ENCODE data around the gene EMP1.
A peak's percentile ranks its signal among the peaks of the same experiment; 100 is the strongest.

Gene EMP1

DNA sequence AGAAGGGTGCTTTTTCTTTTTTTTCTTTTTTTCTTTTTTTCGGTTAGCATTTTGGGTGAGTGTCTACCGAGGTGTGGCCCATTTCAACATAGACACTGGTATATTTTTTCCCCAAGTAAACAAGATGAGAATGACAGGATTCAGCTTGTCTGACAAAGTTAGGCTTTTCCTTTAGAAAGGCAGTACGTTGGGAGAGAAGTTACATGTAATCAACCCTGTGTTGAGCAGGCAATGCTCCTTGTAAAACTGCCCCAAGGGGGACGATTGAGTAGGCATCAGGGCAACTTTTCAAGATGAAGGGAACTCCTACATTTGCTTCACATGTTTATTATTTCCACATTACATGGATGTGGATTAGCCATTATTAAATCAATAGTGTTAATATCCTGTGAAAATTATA is 1.7 kb downstream of the EMP1 start:
- DNase-seq (ENCODE audit: low read depth) = no peak

DNA sequence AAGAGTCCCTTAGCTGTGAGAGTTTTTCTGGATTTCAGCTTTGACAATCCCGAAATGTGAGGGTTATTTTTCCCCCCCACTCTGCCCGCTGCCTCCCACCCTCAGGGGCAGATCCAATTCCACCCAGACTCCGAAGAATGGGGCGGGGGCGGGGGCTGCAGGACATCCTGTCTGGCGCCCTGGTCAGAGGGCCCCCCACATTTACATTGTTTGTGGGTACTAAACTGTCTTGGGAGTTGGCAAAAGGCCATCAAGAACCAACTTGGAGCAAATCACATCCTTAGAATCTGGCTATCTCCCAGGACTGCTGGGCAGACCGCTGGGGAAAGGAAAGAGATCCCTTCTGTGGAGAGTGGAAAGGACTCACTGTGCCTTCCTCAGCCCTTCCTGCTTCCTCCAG is 2.4 kb downstream of the EMP1 start:
- DNase-seq (ENCODE audit: low read depth) = no peak

DNA sequence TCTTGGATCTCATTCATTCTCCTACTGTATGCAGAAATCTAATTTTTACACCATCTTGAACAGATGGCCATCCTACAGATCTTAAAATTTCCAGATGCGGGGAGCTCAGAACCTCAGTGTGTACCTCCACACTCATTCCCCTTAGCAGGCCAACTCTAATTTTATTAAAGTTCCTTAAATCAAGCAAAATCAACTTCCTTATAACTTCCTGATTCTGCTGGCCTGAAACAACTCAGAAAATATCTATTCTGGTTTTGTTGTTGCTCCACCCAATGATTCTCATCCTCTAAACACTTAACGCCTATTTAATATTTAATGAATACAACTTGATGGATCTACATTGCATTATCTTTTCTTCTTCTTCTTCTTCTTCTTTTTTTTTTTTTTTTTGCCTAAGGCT is 3.1 kb downstream of the EMP1 start:
- no peak for DNase-seq (ENCODE audit: low read depth)

DNA sequence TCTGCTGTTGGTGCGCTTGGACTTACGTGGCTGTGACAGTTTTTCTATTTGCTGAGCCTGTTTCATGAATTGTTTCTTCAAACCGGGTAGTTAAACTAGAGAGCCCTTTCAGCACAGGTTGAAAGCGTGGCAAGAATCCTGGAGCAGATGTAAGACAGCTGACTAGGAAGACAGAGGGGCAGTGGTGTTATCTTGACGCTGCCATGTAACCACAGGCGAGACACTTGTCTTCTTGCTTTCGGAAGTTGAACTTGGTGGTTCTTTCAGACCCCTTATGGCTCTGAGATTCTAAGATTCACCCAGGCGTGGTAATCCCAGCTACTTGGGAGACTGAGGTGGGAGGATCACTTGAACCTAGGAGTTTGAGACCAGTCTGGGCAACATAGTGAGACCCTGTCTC is 4.3 kb downstream of the EMP1 start:
- DNase-seq (ENCODE audit: low read depth) = no peak

DNA sequence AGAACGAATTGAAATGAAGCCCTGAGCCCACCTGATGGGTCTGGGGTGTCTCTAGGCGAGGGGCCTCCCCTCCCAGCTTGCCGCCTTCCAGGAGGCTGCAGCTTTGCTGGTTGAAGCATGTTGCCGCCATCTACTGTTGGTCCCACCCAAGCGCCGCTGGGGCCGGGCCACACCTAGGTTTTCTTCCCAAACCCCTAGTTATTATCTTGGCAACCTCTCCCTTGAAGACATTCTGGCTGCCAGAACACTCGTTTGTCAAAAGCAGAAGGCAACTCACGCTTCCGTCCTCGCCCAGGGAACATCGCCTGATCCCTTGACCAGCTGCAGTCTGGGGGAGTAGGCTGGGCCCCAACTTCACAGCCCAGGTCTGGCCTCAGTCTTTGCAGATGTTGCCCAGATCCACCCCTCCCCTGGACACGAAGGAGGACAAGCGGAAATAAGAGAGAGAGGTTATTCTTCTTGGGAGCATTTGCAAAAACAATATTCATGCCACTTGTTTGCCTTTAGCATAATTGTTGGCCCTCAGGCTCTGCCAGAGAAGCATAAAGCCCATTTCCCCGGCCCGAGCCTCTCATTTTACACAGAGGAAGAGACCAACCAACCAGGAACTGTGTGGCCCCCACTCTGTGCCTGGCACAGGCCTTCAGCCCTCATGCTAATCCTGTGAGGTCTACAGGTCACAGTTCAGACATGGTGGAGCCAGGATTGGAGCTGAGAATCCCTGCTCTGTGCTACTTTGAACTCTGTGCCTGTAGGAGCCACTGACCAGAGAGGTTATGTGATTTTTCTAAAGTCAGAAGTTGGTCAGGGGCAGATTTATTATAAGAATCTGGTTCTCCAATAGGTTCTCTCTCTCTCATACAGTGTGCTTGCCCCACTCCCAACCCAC is 6.8 kb downstream of the EMP1 start:
- DNase-seq (ENCODE audit: low read depth) = no peak

DNA sequence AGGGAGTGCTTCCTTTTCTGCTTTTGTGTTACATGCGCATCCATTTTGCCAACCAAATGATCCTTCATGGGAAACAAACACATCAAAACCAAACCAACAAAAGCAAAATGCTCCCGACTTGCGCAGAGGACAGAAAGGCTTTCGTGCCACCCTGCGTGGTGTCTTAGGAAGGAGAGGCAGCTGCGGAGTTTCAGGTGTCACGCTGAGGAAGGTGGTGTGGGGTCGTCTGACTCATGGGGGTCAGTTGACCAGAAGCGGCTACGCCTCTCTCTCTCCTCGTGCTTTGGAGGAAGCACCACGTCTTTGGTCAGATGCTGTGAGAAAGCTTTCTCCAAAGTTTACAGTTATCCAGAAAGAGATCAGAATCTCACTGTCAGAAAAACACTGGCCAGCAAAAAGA is 7.9 kb downstream of the EMP1 start:
- no peak for DNase-seq (ENCODE audit: low read depth)

DNA sequence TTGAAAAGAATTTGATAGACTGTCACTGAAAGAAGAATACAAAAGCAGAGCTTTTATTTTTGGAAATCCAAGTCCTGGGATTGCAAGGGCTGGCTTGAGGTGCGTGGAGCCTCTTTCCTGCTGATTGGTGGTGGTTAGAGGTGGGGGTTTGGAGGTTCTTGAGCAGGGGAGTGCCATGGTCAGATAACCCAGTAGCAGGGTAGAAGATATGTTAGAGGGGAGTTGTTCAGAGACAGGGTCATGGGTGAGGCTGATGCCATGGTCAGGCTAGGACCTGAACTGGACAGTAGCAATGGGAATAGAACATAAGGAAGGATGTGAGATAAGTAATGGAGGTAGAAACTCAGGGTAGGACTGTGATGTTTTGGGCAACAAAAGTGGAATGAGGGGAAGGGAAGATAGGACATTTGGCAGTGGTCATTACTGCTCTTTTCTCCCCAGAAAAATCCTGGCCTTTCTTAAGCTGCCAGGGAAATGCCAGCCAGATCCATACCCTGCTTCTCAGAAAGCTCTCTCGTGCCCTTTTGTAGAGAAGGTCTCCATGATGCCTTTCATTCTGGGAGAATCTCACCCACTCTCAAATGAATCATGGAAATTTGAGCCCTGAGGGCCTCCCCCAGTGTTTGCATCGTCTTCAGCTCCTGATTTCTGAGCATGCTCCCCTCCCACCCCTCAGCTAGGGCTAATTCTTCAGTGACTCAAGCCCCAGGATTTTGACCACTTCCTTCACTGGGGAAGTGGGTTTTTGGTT is 9.5 kb downstream of the EMP1 start:
- DNase-seq (ENCODE audit: low read depth) = no peak

DNA sequence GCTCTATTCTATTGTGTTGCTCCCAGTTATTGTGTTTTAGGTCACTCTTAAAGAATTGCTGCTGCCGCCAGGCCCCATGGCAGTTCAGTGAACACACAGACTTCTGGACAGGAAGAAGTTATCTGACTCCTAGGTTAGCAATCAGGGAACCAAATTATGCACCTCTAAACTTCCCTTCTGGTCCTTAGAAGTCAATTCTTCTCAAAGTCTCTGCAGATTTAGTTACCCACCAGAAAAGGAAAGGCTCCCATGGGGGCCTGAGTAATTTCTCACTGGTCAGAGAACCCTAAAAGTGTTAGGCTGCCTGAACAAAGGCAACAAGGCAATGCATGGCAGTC is 10.0 kb downstream of the EMP1 start:
- DNase-seq (ENCODE audit: low read depth) = no peak

DNA sequence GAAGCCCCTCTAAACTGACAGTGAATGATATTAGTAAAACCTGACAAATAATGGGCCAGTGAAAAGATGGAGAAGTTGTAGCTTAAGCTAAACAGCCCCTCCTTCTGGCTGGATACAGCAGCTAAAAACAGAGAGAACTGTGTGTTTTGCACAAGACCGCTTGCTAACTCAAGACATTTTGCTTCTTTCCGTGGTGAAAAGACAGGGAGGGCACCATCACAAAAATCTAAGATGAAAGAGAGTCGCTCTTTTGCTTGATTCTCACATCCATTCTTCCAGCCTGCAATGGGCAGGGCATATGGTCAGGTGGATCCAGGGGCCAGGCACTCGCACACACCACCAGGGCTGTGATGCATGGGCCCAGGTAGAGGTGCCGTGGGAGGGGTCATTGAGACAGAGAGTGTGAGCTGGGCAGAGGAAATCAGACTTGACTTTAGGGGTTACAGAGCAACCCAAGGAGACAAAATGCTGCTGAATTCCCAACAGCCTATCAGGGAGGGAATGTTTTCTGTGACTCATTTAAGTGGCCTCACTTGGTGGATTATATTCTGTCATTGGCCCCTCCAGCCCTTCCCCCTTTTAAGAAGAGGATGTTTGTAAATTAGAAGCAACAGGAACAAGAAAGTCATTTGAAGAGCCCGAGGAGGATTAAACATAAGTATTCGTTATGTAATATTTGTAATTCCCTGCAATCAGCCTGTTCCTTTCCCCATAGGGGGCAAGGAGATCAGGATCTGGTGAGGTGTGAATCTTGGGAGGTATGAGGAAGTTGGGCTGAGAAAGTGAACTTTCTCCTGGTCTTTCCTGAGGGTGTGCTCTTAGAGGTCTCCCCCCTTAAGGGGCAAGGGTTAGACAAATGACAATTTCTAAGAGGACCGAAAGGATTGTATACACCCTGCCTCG is 12.3 kb downstream of the EMP1 start:
- no peak for DNase-seq (ENCODE audit: low read depth)

DNA sequence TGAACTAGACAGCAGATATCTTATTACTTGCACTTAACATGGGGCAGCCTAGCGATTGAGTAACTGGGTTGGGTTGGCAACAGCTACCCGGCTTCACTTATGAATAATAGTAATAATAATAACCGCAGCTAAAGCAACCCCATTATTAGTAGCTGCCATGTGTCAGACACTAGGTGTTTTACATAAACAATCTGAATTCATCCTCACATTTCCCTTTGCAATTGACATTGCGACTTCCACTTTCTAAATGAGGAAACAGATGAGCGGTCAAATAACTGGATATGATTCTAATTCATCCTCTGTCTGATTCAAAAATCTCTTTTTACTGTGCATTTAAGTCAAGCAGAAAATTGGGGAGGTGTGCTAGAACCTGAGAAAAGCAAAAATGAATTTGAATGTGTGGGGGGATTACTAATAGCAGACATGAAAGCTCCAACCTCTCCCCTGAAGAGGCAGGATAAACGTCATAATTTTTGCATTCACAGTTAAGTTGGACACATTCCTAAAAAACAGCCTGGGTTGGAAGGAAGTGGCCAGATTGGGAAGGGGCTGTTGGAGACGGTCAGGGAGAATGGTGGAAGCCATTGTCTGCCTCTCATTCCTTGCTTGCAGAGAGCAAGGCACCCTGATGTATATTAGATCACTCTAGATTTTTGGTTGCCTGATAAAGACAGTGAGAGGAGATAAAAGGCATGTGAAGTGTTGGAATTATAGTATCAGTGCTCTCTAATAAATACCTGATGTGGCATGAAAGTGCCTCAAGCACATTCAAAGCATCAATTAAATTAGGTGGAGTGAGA is 13.1 kb downstream of the EMP1 start:
- no peak for DNase-seq (ENCODE audit: low read depth)

DNA sequence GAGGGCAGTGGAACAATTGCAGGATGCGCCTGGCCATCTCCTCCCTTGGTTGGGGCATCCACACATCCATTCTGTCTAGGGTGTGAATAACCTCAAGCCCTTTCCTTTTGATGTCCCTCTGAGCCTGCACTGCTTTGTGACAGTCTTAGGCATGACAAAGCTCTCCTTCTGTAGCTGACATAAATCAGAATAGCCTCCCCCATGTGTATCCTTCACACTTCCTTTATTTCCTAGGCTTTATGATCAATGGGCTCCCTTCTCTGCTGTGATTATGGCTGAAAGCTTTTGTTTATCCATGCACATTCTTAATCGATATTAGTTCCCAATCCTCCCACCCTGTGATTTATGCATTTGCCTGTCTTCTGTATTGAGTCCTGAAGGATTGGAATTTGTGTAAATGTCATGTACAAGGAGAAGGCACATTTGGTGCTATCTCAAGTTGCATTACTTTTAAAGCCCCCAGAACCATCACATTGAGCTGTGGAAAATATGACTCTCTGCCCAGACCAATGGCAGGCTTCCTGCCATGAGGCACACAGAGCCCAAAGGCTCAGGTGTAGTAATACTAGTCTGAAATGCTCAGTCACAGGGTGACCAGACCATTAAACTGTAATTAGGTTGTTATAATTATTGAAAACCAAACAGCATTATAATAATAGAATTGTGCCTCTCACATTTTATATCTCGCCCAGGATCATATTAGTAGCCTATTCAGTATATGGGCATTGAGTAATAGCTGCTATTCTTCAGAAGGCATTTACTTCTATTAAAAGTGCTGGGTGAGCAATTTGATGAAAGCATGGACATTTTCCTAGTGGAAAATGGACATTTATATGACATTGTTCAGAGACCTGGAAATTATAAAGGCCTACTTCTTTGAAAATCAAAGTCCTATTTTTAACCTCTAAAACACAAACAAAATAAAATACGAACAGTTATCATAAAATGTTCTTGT is 14.0 kb downstream of the EMP1 start:
- DNase-seq (ENCODE audit: low read depth) = no peak

DNA sequence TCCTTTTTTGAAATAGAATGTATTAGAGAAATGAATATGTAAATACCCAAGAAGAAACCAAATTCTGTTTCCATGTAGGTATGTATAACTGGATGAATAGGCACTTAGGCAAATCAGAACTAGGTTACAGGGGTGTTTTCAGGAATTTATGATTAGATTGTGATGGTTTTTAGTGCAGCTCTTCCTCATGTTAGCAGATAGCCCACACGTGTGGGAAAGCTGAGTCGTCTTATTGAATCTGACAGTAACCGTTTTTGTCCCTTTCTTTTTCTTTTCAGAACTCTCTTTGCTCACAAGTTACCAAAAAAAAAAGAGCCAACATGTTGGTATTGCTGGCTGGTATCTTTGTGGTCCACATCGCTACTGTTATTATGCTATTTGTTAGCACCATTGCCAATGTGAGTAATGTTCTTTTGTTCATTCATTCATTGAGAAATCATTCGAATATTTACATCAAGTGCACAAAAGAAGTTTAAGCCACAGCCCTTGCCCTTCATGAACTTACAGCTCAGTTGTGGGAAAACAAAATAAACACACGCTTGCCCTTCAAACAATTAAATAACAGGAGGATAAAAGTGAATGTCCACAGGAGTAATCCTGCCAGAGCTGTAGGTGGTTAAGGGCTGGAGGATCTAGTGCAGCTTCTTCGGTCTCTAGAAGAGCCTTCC is 14.8 kb downstream of the EMP1 start:
- no peak for DNase-seq (ENCODE audit: low read depth)

DNA sequence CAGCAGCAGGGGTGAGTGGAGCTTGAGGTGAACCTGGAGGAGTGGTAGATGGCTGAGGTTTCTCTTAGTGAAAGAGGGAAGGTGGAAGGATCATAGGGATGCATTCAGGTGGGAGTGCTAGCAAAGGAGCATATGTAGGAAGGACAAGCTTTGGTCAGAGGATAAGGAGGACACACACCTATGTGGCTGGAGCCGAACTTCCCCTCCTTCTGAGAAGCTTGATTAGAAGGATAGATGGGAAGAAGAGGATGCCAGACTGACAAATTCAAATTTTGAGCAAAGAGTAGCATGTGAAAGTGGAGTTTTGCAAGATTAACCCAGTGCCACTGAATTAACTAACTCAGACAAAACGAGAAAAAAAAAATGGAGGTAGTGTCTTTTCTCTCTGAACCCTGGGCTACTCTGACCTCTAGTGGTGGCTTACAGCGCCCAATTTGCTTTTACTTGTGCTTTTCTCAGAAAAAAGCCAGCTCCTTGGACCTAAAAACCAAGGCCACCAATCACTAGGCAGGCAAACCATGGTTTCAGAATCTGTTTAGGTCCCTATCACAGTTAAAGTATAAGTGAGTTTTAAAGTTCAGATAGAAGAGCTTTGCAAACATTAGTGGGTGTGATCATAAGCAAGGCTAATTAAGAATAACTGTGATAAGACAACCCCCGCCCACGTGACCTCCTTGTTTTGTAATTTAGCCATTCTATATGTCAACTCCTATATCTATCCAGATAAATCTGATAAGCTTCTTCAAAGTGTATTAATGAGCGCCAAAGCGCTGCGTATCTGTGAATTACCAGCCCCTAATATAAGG is 15.5 kb downstream of the EMP1 start:
- peak; percentile 56 for DNase-seq (ENCODE audit: low read depth)

DNA sequence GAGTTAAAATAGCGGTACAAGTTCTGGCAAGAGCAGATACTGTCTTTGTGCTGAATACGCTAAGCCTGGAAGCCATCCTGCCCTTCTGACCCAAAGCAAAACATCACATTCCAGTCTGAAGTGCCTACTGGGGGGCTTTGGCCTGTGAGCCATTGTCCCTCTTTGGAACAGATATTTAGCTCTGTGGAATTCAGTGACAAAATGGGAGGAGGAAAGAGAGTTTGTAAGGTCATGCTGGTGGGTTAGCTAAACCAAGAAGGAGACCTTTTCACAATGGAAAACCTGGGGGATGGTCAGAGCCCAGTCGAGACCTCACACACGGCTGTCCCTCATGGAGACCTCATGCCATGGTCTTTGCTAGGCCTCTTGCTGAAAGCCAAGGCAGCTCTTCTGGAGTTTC is 18.5 kb downstream of the EMP1 start:
- DNase-seq (ENCODE audit: low read depth) = no peak

DNA sequence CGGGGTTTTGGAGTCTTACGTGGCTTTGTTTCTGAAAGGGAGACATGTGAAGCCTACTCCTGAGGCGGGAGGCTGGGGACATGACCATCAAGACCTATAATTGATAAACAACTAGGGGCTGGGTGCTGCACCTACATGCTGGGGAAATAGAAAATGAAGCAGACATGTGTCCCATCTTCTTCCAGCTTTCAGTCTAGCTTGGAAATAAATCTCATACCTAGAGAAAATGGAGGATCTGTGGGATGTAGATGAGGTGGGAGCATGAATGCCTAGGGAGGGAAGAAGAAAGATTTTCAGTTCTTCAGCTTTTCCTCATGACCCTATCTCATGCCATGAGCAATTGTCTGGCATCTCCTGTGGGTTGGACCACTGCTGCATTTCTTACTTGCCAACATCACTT is 22.1 kb downstream of the EMP1 start:
- no peak for DNase-seq (ENCODE audit: low read depth)

DNA sequence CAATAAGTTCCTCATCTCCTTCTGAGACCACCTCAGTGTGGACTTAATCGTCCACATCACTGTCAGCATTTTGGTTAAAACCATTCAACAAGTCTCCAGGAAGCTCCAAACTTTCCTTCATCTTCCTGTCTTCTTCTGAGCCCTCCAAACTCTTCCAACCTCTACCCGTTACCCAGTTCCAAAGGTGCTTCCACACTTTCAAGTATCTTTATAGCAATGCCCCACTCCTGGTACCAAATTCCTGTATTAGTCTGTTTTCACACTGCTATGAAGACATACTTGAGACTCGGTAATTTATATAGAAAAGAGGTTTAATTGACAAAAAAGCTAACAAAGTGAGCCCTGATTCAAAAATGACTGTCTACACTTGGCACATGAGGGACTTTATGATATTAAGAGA is 22.8 kb downstream of the EMP1 start:
- DNase-seq (ENCODE audit: low read depth) = no peak

DNA sequence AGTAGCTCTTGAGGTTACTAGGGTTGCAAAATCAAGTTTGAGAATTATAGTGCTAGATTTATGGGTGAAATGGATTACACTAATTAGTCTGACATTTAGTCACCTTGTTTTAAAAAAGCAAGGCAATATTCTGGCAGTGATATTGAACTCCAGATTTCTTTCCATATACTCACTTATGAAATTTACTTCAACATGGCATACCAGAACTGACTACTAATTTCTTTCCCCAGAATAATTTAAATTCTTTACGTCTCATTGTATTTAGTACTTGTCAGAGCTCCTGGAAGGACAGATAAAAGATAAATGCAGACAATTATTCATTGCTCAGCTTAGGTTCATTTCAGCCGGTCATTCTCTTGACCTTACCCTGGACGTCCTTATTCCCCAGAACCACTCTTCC is 24.3 kb downstream of the EMP1 start:
- no peak for DNase-seq (ENCODE audit: low read depth)

DNA sequence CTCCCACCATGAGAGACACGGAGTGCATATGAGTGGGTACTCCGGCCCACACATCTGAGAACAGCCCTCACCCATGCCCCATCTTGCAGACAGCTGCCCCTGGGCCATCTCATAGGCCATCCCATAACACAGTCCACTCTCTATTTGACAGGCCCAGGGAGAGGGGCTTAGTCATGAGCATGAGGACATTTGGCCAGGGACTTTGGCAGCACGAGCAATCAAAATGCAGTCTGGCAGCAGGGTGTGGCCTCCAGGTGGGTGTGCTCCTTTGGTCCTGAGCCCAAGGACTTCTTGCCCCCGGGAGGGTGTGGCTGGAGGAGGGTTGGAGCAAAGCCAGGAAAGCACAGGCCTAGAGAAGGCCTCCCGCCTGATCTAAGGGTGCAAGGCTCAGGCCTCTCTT is 25.6 kb downstream of the EMP1 start:
- DNase-seq (ENCODE audit: low read depth) = no peak

DNA sequence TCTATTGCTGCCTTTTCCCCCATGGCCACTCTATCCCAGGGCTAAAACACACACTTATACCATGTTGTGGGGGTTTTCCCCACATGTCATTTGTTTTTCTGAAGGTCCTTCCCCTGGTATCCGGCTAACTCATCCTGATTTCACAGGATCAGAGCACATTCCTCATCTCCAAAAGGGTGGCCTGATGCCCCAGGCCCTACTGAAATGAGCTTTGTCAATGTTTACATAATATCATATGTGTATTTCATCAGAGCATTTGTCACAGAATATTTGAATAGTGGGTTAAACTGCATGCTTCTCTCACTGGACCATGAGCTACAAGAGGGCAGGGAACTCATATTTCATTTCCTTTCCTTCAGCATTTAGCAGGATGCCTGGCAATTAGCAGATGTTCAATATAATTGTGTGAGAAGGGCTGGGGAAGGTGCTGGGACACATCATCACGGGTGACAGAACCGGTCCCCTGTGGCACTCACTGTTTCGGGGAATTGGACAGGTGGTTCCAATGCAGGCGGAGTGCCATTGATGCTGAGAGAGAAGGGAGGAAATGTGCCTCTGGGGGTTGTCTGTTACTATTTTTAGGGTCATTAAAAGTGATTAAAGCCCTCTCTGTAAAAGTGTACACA is 26.8 kb downstream of the EMP1 start:
- DNase-seq (ENCODE audit: low read depth) = no peak

Measured in activated gamma-delta T cell treated with anti-CD3 and anti-CD28 coated beads, Interleukin-2, amount 50 U/mL, for 16 hours (primary cell).